HCT116 (cell line): ENCODE results near the gene CCDC188. TPM values are rescaled to one million over a fixed set of nuclear protein-coding genes. Genes with fewer than 3 reads are reported as not detected.

Experiments used
- ATAC-seq: fragments of 200-7000 bp; cut with Tn5 transposase; 2 replicates; pipeline ENCODE4 v1.9.1; 2020; ENCODE audit warnings: mild to moderate bottlenecking, moderate library complexity
- BruUV-seq: library from RNA; stranded (reverse); fragments of 400-500 nt; replicated peaks from 2 replicates; lab custom pipeline; 2021; lab: Mats Ljungman, UMichigan
- CTCF ChIA-PET: fragments of 300-600 bp; sonication (Branson Sonifier 250); formaldehyde crosslinking; loops from one replicate; lab custom pipeline; 2021; ENCODE audit warnings: antibody characterized with exemption; lab: Charles Lee
- POLR2A ChIA-PET: fragments of 300-600, 350-600 bp; sonication (Branson Sonifier 250); formaldehyde crosslinking; loops from one replicate; lab custom pipeline; 2021; ENCODE audit warnings: antibody characterized with exemption; lab: Charles Lee
- RAD21 ChIA-PET, 2 experiments: fragments of 300-600 bp; sonication (Branson Sonifier 250); formaldehyde crosslinking; loops; one replicate each; lab custom pipeline; 2023; ENCODE audit warnings: low total read pairs in 2 of 2; ENCODE audit not compliant: uncharacterized antibody in 2 of 2, unreplicated experiment in 2 of 2, low non-redundant PET in 1 of 2; lab: Charles Lee
- DNase-seq: peaks from one replicate; pipeline ENCODE4 v3.0.0-alpha.2; 2010; ENCODE audit warnings: low read depth, low spot score
- H2AFZ ChIP-seq: fragments of 200-600 bp; shearing (Covaris generic), sonication (generic); 2 replicates; pipeline ENCODE4 v1.6.1; 2017; ENCODE audit warnings: low read depth, mixed run types, mixed read lengths, antibody characterized with exemption, low read length; ENCODE audit not compliant: poor library complexity, severe bottlenecking
- H3K27ac ChIP-seq: 2 replicates; pipeline ENCODE4 v1.5.1; 2012; ENCODE audit warnings: low read depth, low read length
- H3K27me3 ChIP-seq: fragments of 200-600 bp; sonication (generic); 2 replicates; pipeline ENCODE4 v1.6.1; 2016; ENCODE audit warnings: mixed run types, low read length, mixed read lengths; ENCODE audit not compliant: insufficient read depth
- H3K36me3 ChIP-seq, 2 experiments: fragments of 200-500 bp in 1 of 2; fragments of 200-600 bp in 1 of 2; sonication (Bioruptor generic) in 1 of 2; sonication (generic) in 1 of 2; 2 replicates each; pipeline versions ENCODE4 v1.5.1 to v1.6.1; 2014 to 2016; ENCODE audit warnings: low read length in 2 of 2, inconsistent platforms in 1 of 2, mixed read lengths in 1 of 2, mixed run types in 1 of 2; ENCODE audit not compliant: insufficient read depth in 2 of 2, control insufficient read depth in 1 of 2
- H3K4me1 ChIP-seq, 2 experiments: fragments of 200-600 bp in 1 of 2; sonication (generic) in 1 of 2; 2 replicates each; pipeline versions ENCODE4 v1.5.1 to v1.6.1; 2012 to 2017; ENCODE audit warnings: low read length in 2 of 2, inconsistent platforms in 1 of 2, mild to moderate bottlenecking in 1 of 2, mixed read lengths in 1 of 2, mixed run types in 1 of 2, moderate library complexity in 1 of 2; ENCODE audit not compliant: insufficient read depth in 2 of 2, control insufficient read depth in 1 of 2
- H3K4me2 ChIP-seq: fragments of 200-600 bp; sonication (generic); 2 replicates; pipeline ENCODE4 v1.6.1; 2017; ENCODE audit warnings: mixed run types, low read length, mixed read lengths
- H3K4me3 ChIP-seq, 2 experiments: fragments of 200-600 bp in 1 of 2; sonication (generic) in 1 of 2; replicated peaks in 1 of 2; 2 replicates each; pipeline ENCODE4 v1.5.1; 2011 to 2016; ENCODE audit warnings: low read length in 2 of 2, control low read depth in 1 of 2, low read depth in 1 of 2, mild to moderate bottlenecking in 1 of 2, mixed read lengths in 1 of 2, mixed run types in 1 of 2
- H3K79me2 ChIP-seq: fragments of 200-600 bp; sonication (generic); 2 replicates; pipeline ENCODE4 v1.6.1; 2017; ENCODE audit warnings: mild to moderate bottlenecking, mixed run types, low read length, moderate library complexity, mixed read lengths; ENCODE audit not compliant: insufficient read depth
- H3K9ac ChIP-seq: fragments of 200-600 bp; sonication (generic); 2 replicates; pipeline ENCODE4 v1.6.1; 2016; ENCODE audit warnings: low read length, mixed read lengths
- H3K9me2 ChIP-seq: fragments of 200-600 bp; sonication (generic), shearing (Covaris generic); 2 replicates; pipeline ENCODE4 v1.6.1; 2017; ENCODE audit warnings: mixed run types, mild to moderate bottlenecking, moderate library complexity; ENCODE audit not compliant: insufficient read depth
- H3K9me3 ChIP-seq, 2 experiments: fragments of 200-500 bp in 1 of 2; fragments of 200-600 bp in 1 of 2; sonication (Bioruptor generic) in 1 of 2; sonication (generic) in 1 of 2; 2 replicates each; pipeline ENCODE4 v1.6.1; 2014 to 2017; ENCODE audit warnings: low read length in 2 of 2, mixed read lengths in 2 of 2, inconsistent platforms in 1 of 2, low read depth in 1 of 2, mild to moderate bottlenecking in 1 of 2, mixed run types in 1 of 2, moderate library complexity in 1 of 2; ENCODE audit not compliant: control insufficient read depth in 1 of 2, insufficient read depth in 1 of 2
- H4K20me1 ChIP-seq: fragments of 200-600 bp; sonication (generic), shearing (Covaris generic); 2 replicates; pipeline ENCODE4 v1.6.1; 2017; ENCODE audit warnings: mixed run types, mild to moderate bottlenecking, moderate library complexity; ENCODE audit not compliant: insufficient read depth
- CBX3 ChIP-seq: IDR thresholded peaks from 2 replicates; pipeline ENCODE4 v1.6.1; 2012; ENCODE audit warnings: low read depth
- CEBPB ChIP-seq: IDR thresholded peaks from 2 replicates; pipeline ENCODE4 v1.6.1; 2012; ENCODE audit warnings: low read depth
- EGR1 ChIP-seq: IDR thresholded peaks from 2 replicates; pipeline ENCODE4 v1.6.1; 2012; ENCODE audit warnings: low read depth
- EZH2 ChIP-seq: fragments of 200-600 bp; sonication (generic); IDR thresholded peaks from 2 replicates; pipeline ENCODE4 v1.6.1; 2017; ENCODE audit warnings: antibody characterized with exemption, mixed run types
- FOSL1 ChIP-seq: IDR thresholded peaks from 2 replicates; pipeline ENCODE4 v1.6.1; 2012; ENCODE audit warnings: low read depth
- JUND ChIP-seq: IDR thresholded peaks from 2 replicates; pipeline ENCODE4 v1.6.1; 2012
- POLR2A ChIP-seq: IDR thresholded peaks from 2 replicates; pipeline ENCODE4 v1.7.0; 2011; ENCODE audit warnings: borderline replicate concordance; ENCODE audit not compliant: insufficient read depth, insufficient read length; ENCODE audit errors: extremely low read depth
- SIN3A ChIP-seq: IDR thresholded peaks from 2 replicates; pipeline ENCODE4 v1.6.1; 2012; ENCODE audit warnings: low read depth
- SP1 ChIP-seq: IDR thresholded peaks from 2 replicates; pipeline ENCODE4 v1.6.1; 2012; ENCODE audit warnings: low read depth
- SRF ChIP-seq: IDR thresholded peaks from 2 replicates; pipeline ENCODE4 v1.6.1; 2012; ENCODE audit warnings: low read depth
- TCF7L2 ChIP-seq: IDR thresholded peaks from 2 replicates; pipeline ENCODE4 v1.7.0; 2011; ENCODE audit warnings: borderline replicate concordance, inconsistent platforms; ENCODE audit not compliant: insufficient read depth, insufficient read length; ENCODE audit errors: extremely low read depth
- YY1 ChIP-seq: IDR thresholded peaks from 2 replicates; pipeline ENCODE4 v1.6.1; 2011; ENCODE audit warnings: low read length, low read depth, moderate library complexity, mild to moderate bottlenecking; ENCODE audit not compliant: insufficient replicate concordance; ENCODE audit errors: extremely low read depth
- ZFX ChIP-seq: fragments of 450-650 bp; IDR thresholded peaks from 2 replicates; pipeline ENCODE4 v1.6.1; 2017
- intact Hi-C: fragments of 100-400 bp; cut with micrococcal nuclease; formaldehyde crosslinking; loops from 2 replicates; pipeline ENCODE4 v1.10.0; 2022
- total RNA-seq: library from RNA; stranded (reverse); gene quantifications from one replicate; pipeline ENCODE4 v1.2.1, GENCODE V29; 2021; ENCODE audit not compliant: unreplicated experiment
- TF ChIP-seq, protein P1 (sequence below): IDR thresholded peaks from 2 replicates; pipeline ENCODE4 v1.6.1; 2012; ENCODE audit warnings: low read depth
- TF ChIP-seq, protein P2 (sequence below): IDR thresholded peaks from 2 replicates; pipeline ENCODE4 v1.6.1; 2012
- TF ChIP-seq, protein P3 (sequence below), 3 experiments: fragments of 200-600 bp in 1 of 3; sonication (generic) in 1 of 3; IDR thresholded peaks in 2 of 3; conservative IDR thresholded peaks in 1 of 3; 2 replicates each; pipeline ENCODE4 v1.5.1; 2012 to 2017; ENCODE audit warnings: low read depth in 2 of 3, low read length in 2 of 3, antibody characterized with exemption in 1 of 3, borderline replicate concordance in 1 of 3, control low read depth in 1 of 3, mild to moderate bottlenecking in 1 of 3, mixed read lengths in 1 of 3, mixed run types in 1 of 3, moderate library complexity in 1 of 3; ENCODE audit not compliant: insufficient read depth in 1 of 3

The CCDC188 gene
- total RNA-seq, 1 experiment from 2014 or later: not detected

DNA sequence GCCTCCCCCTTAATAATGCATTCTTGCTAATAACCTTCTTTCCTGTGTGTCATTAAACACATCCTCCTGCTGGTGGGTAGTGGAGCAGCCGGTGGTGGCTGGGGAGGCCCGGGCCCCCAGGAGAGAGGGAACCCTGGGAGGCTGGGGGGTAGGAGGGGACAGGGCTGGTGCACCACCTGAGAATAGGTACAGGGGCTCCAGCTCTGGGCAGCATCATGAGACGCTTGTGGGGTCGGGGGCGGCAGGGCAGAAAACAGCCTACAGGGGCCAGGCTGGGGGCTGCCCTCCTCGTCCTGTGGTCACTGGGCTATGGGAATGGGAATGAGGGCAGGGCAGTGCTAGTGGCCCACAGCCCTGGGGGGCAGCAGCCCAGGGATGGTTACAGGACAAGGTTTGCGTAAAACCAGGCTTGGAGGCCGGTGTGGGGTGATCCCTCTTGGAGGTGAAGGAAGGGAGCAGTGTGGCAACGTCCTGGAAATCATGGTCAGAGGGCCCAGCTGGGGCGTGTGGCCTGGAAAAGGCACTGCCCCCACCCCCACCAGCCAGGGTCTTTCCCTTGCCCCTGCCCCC, 18.5 kb upstream of the CCDC188 start:
- H3K4me2 ChIP-seq: no peak overlapping the region
- no peaks in the 10 kb centered on the region for H3K9me3 ChIP-seq
- no peaks in the 10 kb centered on the region for H3K79me2 ChIP-seq
- no peak overlapping the region for H3K27ac ChIP-seq
- no peak overlapping the region for H2AFZ ChIP-seq
- no peak for TF ChIP-seq TCF7L2
- TF ChIP-seq, protein P1, sequence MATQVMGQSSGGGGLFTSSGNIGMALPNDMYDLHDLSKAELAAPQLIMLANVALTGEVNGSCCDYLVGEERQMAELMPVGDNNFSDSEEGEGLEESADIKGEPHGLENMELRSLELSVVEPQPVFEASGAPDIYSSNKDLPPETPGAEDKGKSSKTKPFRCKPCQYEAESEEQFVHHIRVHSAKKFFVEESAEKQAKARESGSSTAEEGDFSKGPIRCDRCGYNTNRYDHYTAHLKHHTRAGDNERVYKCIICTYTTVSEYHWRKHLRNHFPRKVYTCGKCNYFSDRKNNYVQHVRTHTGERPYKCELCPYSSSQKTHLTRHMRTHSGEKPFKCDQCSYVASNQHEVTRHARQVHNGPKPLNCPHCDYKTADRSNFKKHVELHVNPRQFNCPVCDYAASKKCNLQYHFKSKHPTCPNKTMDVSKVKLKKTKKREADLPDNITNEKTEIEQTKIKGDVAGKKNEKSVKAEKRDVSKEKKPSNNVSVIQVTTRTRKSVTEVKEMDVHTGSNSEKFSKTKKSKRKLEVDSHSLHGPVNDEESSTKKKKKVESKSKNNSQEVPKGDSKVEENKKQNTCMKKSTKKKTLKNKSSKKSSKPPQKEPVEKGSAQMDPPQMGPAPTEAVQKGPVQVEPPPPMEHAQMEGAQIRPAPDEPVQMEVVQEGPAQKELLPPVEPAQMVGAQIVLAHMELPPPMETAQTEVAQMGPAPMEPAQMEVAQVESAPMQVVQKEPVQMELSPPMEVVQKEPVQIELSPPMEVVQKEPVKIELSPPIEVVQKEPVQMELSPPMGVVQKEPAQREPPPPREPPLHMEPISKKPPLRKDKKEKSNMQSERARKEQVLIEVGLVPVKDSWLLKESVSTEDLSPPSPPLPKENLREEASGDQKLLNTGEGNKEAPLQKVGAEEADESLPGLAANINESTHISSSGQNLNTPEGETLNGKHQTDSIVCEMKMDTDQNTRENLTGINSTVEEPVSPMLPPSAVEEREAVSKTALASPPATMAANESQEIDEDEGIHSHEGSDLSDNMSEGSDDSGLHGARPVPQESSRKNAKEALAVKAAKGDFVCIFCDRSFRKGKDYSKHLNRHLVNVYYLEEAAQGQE: no peak
- TF ChIP-seq, protein P2, sequence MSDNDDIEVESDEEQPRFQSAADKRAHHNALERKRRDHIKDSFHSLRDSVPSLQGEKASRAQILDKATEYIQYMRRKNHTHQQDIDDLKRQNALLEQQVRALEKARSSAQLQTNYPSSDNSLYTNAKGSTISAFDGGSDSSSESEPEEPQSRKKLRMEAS: no peak
- TF ChIP-seq FOSL1: no peak
- no peak for TF ChIP-seq CEBPB
- TF ChIP-seq, protein P3, sequence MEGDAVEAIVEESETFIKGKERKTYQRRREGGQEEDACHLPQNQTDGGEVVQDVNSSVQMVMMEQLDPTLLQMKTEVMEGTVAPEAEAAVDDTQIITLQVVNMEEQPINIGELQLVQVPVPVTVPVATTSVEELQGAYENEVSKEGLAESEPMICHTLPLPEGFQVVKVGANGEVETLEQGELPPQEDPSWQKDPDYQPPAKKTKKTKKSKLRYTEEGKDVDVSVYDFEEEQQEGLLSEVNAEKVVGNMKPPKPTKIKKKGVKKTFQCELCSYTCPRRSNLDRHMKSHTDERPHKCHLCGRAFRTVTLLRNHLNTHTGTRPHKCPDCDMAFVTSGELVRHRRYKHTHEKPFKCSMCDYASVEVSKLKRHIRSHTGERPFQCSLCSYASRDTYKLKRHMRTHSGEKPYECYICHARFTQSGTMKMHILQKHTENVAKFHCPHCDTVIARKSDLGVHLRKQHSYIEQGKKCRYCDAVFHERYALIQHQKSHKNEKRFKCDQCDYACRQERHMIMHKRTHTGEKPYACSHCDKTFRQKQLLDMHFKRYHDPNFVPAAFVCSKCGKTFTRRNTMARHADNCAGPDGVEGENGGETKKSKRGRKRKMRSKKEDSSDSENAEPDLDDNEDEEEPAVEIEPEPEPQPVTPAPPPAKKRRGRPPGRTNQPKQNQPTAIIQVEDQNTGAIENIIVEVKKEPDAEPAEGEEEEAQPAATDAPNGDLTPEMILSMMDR (IDR thresholded peaks at IDR 0.05 in 2 of 3, conservative IDR thresholded peaks at IDR 0.05 in 1 of 3; ENCODE audit: borderline replicate concordance in 1 of 3, insufficient read depth in 1 of 3, low read depth in 2 of 3, low read length in 2 of 3): no peak
- TF ChIP-seq CBX3: no peak
- no peak for TF ChIP-seq EZH2
- TF ChIP-seq JUND: no peak
- TF ChIP-seq POLR2A: no peak
- TF ChIP-seq EGR1: no peak
- TF ChIP-seq SP1: no peak
- no peak for TF ChIP-seq SRF
- TF ChIP-seq SIN3A: no peak
- TF ChIP-seq ZFX: no peak
- no peak for TF ChIP-seq YY1
- intact Hi-C loops: no loop called here
- H3K27me3 ChIP-seq: no peaks in the 10 kb centered on the region
- ChIA-PET CTCF (no interaction called here), POLR2A (no interaction called here), RAD21 (no interaction called here)
- no peaks in the 10 kb centered on the region for H3K4me1 ChIP-seq
- DNase-seq (no peak), ATAC-seq (no peak)
- no TSS peak for BruUV-seq
- H3K9ac ChIP-seq: no peak overlapping the region
- no peaks in the 10 kb centered on the region for H3K36me3 ChIP-seq
- H3K9me2 ChIP-seq: no peaks in the 10 kb centered on the region
- H3K4me3 ChIP-seq: no peak overlapping the region
- no peaks in the 10 kb centered on the region for H4K20me1 ChIP-seq
